DMS79 treated with DMSO at 0.1 percent for 48 hours (cell line): ENCODE data around the gene BIRC7.

Source experiments
- DNase-seq: peaks from one replicate; lab custom pipeline; 2025; lab: John Stamatoyannopoulos, UW

BIRC7 gene

GRCh38 chr20:63265891-63266515, 30.3 kb downstream of the BIRC7 start:
- DNase-seq, result no peak

DNA sequence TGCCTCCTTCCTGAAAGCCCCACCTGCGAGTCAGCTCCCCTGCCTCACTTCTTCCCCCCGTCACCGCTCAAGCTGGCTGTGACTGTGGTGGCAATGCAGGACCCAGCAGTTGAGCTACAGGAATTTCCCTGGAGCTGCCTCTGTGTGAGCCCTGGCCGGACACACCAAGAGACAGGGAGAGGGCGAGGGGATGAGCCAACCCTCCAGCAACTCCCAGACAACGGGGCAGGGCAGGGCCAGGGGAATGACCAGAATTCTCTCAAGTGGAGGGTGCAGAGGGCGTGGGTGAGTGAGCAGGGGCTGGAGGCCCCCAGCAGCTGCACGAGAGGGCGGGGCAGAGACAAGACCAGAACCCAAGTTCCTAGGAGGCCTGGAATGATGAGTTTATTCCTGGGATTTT, 32.0 kb downstream of the BIRC7 start:
- no peak for DNase-seq

DNA sequence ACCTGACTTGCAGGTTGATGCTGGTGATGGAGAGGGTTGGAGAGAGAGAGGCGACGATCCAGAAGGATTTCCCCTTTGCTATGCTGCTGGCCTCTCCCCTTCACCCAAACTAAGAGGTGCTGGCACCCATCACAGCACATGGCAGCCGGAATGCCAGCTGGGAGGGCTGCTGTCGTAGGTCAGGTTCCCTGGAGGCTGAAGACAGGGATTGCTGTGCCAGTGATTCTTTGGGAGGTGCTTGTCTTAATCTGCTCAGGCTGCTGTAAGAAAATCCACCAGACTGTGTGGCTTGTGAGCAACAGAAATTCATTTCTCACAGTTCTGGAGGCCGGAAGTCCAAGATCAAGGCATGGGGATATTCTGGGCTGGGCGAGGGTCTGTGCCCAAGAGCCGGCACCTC, 32.6 kb downstream of the BIRC7 start:
- no peak for DNase-seq

- DNase-seq, result no peak
These were observed 33.1 kb downstream of the BIRC7 start for GRCh38 chr20:63268671-63269439.

DNA sequence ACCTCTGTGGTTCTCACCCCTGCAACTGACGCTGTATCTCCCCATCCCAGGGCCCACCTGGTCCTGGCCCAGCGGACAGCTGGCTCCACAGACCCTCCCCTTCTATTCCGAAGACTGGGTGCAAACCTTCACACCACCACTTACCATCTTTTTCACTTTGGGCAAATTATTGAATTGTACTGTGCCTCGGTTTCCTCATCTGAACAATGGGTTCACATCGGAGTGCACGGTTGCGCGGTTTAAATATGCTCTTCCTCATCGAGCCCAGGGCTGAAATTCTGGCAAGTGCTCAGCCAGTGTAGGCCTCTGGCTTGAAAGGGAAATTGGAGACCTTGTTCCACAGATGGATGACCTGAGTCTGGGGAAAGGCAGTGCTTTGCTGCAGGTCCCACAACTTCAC, 34.0 kb downstream of the BIRC7 start:
- DNase-seq, result no peak

GRCh38 chr20:63270606-63271325, 35.1 kb downstream of the BIRC7 start:
- no peak for DNase-seq

DNA sequence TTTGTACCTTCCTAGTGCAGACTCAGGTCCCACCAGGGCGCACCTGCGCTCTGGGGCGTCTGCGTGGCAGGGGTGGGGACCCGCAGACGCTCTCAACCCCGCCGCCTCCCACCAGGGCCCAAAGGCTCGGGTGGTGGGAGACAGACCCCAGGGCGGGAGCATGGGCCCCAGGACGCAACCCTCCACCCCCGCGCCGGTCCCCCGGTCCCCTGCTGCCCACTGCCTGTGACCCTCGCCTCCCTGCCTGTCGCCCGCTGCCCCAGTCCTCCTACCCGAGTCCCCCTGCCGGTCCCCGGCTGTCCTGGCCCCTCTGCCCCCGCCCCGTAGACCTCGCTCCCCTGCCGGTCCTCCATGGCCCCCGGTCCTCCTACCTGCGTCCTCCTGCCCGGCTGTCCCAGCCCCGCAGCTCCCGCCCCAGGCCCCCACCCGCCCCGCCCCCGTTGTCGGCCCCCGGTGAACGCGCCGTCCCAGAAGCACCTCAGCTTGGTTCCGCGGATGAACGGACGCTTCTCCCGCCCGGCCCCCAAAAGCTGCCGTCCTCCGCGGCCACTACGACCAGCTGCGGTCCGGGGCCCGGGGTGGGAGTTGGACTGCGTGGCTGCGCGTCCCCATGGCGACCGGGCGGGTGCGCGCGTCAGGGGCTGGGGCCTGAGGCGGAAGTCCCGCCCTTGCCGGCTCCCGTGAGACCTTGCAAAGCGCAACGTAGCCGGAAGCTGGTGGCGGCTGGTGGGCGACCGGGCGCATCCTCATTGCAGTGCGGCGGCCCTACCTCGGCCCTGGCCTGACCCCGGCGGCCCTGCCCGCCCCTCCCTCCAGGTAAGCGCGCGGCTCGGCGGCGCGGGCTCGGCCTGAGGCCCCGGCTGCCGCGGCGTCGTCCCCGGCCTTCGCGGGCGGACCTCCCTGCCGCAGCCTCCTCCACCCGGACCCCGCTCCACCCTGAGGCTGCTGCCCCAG, 36.7 kb downstream of the BIRC7 start, which contains the start of gene ARFGAP1:
Gene ARFGAP1 (plus strand): TSS at position 709 of the 954 bp plus-strand sequence. CDS start 2,768 bp downstream, outside the sequence.
- DNase-seq, result peak; percentile 79

GRCh38 chr20:63273059-63273579, 37.4 kb downstream of the BIRC7 start:
- no peak for DNase-seq

- DNase-seq, result no peak
These were observed 38.1 kb downstream of the BIRC7 start for GRCh38 chr20:63273635-63274380.

DNA sequence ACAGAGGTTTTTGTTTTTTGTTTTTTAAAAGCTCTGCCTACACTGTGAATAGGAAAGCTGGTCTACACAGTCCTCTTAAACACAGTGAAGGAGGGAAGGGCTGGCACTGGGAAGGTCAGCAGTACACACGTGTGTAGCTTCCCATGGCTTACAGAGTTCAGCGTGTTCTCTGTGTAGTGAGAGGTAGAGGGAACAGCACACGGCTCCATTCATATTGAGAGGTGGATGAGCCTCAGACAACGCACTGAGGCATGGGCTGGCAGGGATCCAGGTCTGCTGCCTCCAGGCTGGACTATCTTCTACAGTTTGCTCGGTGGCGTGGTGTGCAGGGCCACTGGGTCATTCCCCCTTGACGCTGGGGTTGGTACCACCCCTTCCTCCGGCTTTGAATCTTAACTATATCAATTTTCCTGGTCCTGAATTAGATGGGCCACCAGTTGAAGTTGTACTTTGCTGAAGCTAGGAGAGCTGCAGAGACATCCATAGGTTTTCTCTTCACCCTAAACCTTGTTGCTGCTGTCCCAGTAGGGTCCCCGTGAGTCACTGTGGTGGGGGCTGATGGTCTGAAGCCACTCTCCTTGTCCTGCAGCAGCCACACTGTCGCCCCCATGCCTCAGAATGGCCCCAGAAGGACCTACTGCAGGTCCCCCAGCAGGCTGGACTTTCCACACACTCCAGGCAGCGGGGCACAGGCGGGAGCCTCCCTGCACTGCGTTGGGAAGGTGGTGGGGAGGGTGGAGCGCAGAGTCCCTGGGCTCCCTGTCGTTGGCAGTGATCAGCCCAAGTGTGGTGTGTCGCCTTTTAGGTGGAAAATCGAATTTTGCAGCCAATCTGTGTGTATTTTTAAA, 38.9 kb downstream of the BIRC7 start:
- DNase-seq, result no peak

DNA sequence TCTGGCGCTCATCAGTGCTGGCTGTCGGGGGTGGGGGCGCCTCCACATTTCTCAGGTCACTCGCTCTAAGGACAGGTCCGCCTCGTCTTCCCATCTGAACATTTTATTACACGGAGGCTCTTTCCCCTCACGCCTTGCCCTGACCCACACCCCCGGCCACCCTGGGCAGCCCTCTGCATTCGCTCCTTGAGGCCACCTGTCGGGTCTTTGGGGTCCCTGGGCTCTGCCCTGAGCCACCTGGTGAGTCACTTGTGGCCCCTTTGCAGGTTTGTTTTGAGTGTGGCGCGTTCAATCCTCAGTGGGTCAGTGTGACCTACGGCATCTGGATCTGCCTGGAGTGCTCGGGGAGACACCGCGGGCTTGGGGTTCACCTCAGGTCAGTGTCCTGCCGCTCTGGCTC, 40.1 kb downstream of the BIRC7 start:
- DNase-seq, result no peak

DNA sequence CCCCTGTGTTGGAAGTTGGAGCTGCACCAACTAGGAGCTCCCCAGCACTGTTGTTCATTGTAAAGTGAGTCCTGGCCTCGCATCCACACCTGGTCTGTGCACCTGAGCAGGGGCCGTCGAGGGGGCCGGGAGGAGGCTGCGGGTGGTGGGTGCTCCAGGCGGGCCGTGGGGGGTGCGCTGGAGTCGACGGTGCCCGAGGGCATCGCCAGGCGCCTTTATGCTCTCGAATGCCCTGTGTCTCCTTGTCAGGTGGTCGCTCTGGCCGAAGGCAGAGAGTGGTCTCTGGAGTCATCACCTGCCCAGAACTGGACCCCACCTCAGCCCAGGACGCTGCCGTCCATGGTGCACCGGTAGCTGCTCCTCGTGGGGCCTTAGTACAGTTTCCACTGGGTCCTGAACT, 41.3 kb downstream of the BIRC7 start:
- DNase-seq, result no peak

DNA sequence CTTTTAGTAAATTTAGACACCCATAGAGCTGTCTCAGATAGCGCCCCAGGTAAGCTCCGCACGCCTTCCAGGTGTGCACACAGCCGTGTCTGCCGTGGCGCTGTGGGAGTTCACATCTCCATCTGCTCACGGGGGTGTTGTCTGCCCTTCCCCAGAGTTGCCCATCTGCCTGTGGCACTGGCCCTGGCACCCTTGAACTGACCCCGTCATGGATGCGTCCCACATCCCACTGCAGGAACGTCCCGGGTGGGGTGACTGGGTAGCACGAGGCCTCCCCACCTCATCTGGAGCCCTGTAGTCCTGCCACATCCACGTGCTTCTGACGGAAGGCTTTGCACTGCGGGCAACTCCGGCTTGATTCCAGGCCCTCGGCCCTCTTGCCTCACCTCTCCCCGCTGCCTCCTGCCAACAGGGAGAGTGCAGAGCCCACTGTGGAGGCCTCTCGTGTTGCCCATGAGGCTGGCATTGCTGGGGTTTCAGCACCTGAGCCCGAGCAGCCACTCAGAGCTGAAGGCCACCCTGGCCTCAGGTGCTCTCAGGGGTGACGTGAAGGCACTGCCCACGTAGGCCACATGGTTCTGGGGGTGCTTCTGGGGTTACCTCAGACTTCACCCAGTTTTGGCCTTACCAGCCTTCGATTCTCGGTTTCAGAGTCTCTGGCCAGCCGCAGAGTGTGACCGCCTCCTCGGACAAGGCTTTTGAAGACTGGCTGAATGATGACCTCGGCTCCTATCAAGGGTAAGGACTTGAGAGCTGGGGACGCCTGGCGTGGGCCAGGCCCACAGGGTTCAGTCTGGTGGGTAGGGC, 42.0 kb downstream of the BIRC7 start:
- DNase-seq, result no peak

- no peak for DNase-seq
These were observed 43.0 kb downstream of the BIRC7 start for GRCh38 chr20:63278661-63279060.

- no peak for DNase-seq
These were observed 44.2 kb downstream of the BIRC7 start for GRCh38 chr20:63279931-63280330.

DNA sequence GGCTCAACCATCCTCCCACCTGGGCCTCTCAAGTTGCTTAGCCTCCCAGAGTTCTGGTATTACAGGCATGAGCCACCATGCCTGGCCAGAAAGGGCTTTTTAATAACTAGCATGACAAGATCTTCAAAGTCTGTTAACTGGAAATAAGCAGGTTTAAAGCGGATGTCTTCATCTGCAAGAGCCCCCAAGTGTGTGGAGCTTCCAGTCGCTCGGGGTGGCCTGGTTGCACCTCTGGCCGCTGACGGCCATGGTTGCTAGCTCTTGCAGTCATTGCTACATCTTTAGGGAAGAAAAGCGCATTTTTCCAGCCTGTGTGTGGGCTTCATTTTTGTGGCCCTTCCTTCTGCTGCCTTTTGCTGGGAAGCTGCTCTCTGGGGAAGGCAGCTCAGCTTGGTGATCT, 44.7 kb downstream of the BIRC7 start:
- DNase-seq, result no peak

- no peak for DNase-seq
These were observed 45.3 kb downstream of the BIRC7 start for GRCh38 chr20:63280929-63281545.
